ENCODE data around the gene TTC38.

GRCh38 chr22:46299101-46299500, 31.3 kb downstream of the TTC38 start:
- TF ChIP-seq MAX (IDR thresholded peaks at IDR 0.05) = no peak
- no peak for TF ChIP-seq POLR2A (IDR thresholded peaks at IDR 0.05; ENCODE audit: low read length)
